IMR-90 (cell line): ENCODE results near the gene TUB. TPM values are rescaled to one million over a fixed set of nuclear protein-coding genes. Genes with fewer than 3 reads are reported as not detected.

Experiments used
- ATAC-seq: fragments of 200-7000 bp; cut with Tn5 transposase; 2 replicates; pipeline ENCODE4 v1.9.1; 2020; ENCODE audit warnings: low read depth, mild to moderate bottlenecking, moderate library complexity
- BruUV-seq: library from RNA; stranded (reverse); fragments of 400-500 nt; replicated peaks from 2 replicates; lab custom pipeline; 2021; lab: Mats Ljungman, UMichigan
- CTCF ChIA-PET: fragments of 300-600 bp; formaldehyde crosslinking; extraction: SDS; loops from one replicate; lab custom pipeline; 2021; ENCODE audit warnings: antibody characterized with exemption; lab: Yijun Ruan, JAX
- POLR2A ChIA-PET: fragments of 300-600 bp; sonication (Branson Sonifier 250); formaldehyde crosslinking; loops from one replicate; lab custom pipeline; 2022; ENCODE audit warnings: antibody characterized with exemption; ENCODE audit not compliant: unreplicated experiment; lab: Charles Lee
- DNase-seq: peaks from one replicate; pipeline ENCODE4 v3.0.0; 2013
- H2AFZ ChIP-seq: replicated peaks from 2 replicates; pipeline ENCODE3; 2013; ENCODE audit warnings: low read length, mild to moderate bottlenecking; ENCODE audit not compliant: poor library complexity
- H2AK5ac ChIP-seq: 2 replicates; pipeline ENCODE4 v1.6.1; 2013; ENCODE audit warnings: low read depth, low read length, inconsistent platforms
- H2AK9ac ChIP-seq: replicated peaks from 2 replicates; pipeline ENCODE3; 2013; ENCODE audit warnings: mild to moderate bottlenecking, low read depth, low read length, moderate library complexity; ENCODE audit not compliant: poor library complexity
- H2BK120ac ChIP-seq: 2 replicates; pipeline ENCODE4 v1.6.1; 2013; ENCODE audit warnings: low read depth, low read length, inconsistent platforms
- H2BK15ac ChIP-seq: 3 replicates; pipeline ENCODE4 v1.6.1; 2013; ENCODE audit warnings: low read depth, low read length, inconsistent platforms
- H2BK20ac ChIP-seq: 2 replicates; pipeline ENCODE4 v1.6.1; 2013; ENCODE audit warnings: low read depth, mild to moderate bottlenecking, inconsistent platforms, low read length, moderate library complexity
- H2BK5ac ChIP-seq: 2 replicates; pipeline ENCODE4 v1.6.1; 2013; ENCODE audit warnings: mild to moderate bottlenecking, low read depth, low read length, inconsistent platforms; ENCODE audit not compliant: poor library complexity, severe bottlenecking
- H3K14ac ChIP-seq: replicated peaks from 2 replicates; pipeline ENCODE4 v1.6.1; 2013; ENCODE audit warnings: low read depth, low read length, inconsistent platforms
- H3K18ac ChIP-seq: 2 replicates; pipeline ENCODE4 v1.6.1; 2013; ENCODE audit warnings: low read depth, low read length, control low read depth
- H3K23ac ChIP-seq: 2 replicates; pipeline ENCODE4 v1.6.1; 2013; ENCODE audit warnings: low read depth, low read length, inconsistent platforms
- H3K27ac ChIP-seq: 2 replicates; pipeline ENCODE4 v1.5.1; 2013; ENCODE audit warnings: mild to moderate bottlenecking, control low read depth, low read length; ENCODE audit not compliant: insufficient read depth
- H3K27me3 ChIP-seq: 2 replicates; pipeline ENCODE4 v1.6.1; 2013; ENCODE audit warnings: low read length; ENCODE audit not compliant: control insufficient read depth, insufficient read depth
- H3K36me3 ChIP-seq: 2 replicates; pipeline ENCODE4 v1.6.1; 2013; ENCODE audit warnings: low read length, mixed read lengths; ENCODE audit not compliant: control insufficient read depth, insufficient read depth
- H3K4ac ChIP-seq: 2 replicates; pipeline ENCODE4 v1.6.1; 2013; ENCODE audit warnings: low read depth, low read length, inconsistent platforms
- H3K4me1 ChIP-seq: 2 replicates; pipeline ENCODE4 v1.6.1; 2013; ENCODE audit warnings: low read length, mixed read lengths; ENCODE audit not compliant: control insufficient read depth, insufficient read depth
- H3K4me2 ChIP-seq: 2 replicates; pipeline ENCODE4 v1.6.1; 2013; ENCODE audit warnings: low read depth, mild to moderate bottlenecking, control low read depth, low read length, moderate library complexity
- H3K4me3 ChIP-seq: 2 replicates; pipeline ENCODE4 v1.5.1; 2013; ENCODE audit warnings: low read depth, mild to moderate bottlenecking, control low read depth, low read length, moderate library complexity; ENCODE audit not compliant: insufficient read depth
- H3K56ac ChIP-seq: 2 replicates; pipeline ENCODE4 v1.6.1; 2013; ENCODE audit warnings: low read length, inconsistent platforms; ENCODE audit not compliant: insufficient read depth; ENCODE audit errors: extremely low read depth
- H3K79me1 ChIP-seq, 2 experiments: 2 replicates each; pipeline ENCODE4 v1.6.1; 2013; ENCODE audit warnings: low read length in 2 of 2, inconsistent platforms in 1 of 2, low read depth in 1 of 2
- H3K9ac ChIP-seq: 2 replicates; pipeline ENCODE4 v1.6.1; 2013; ENCODE audit warnings: low read depth, low read length, control low read depth
- H3K9me1 ChIP-seq: 2 replicates; pipeline ENCODE4 v1.6.1; 2013; ENCODE audit warnings: low read length, inconsistent platforms; ENCODE audit not compliant: insufficient read depth
- H3K9me3 ChIP-seq: 2 replicates; pipeline ENCODE4 v1.6.1; 2013; ENCODE audit warnings: low read length; ENCODE audit not compliant: control insufficient read depth, insufficient read depth
- H4K20me1 ChIP-seq: 2 replicates; pipeline ENCODE4 v1.6.1; 2013; ENCODE audit warnings: low read length, inconsistent platforms; ENCODE audit not compliant: insufficient read depth
- H4K5ac ChIP-seq: 2 replicates; pipeline ENCODE4 v1.6.1; 2013; ENCODE audit warnings: mild to moderate bottlenecking, low read depth, low read length, control low read depth
- H4K8ac ChIP-seq, 2 experiments: 2 replicates each; pipeline ENCODE4 v1.6.1; 2013; ENCODE audit warnings: low read depth in 2 of 2, low read length in 2 of 2, control low read depth in 1 of 2, inconsistent platforms in 1 of 2
- H4K91ac ChIP-seq: 2 replicates; pipeline ENCODE4 v1.6.1; 2013; ENCODE audit warnings: low read depth, low read length, inconsistent platforms; ENCODE audit not compliant: insufficient read depth
- BHLHE40 ChIP-seq: fragments of 150-350 bp; IDR thresholded peaks from 2 replicates; pipeline ENCODE4 v1.6.1; 2016; ENCODE audit warnings: mild to moderate bottlenecking, low read depth, low read length
- CEBPB ChIP-seq: IDR thresholded peaks from 2 replicates; pipeline ENCODE4 v1.6.1; 2012; ENCODE audit warnings: low read depth, low read length, improper control_type of control experiment
- CHD1 ChIP-seq: IDR thresholded peaks from 2 replicates; pipeline ENCODE4 v1.6.1; 2012; ENCODE audit warnings: low read depth, low read length, improper control_type of control experiment
- ELK1 ChIP-seq: fragments of 150-350 bp; IDR thresholded peaks from 2 replicates; pipeline ENCODE4 v1.6.1; 2016; ENCODE audit warnings: low read depth, mild to moderate bottlenecking, low read length, moderate library complexity, borderline replicate concordance
- FOS ChIP-seq: fragments of 150-350 bp; IDR thresholded peaks from 2 replicates; pipeline ENCODE4 v1.6.1; 2016; ENCODE audit warnings: low read depth, low read length
- MAFK ChIP-seq: IDR thresholded peaks from 2 replicates; pipeline ENCODE4 v1.6.1; 2012; ENCODE audit warnings: low read depth, low read length, improper control_type of control experiment
- MAZ ChIP-seq: IDR thresholded peaks from 2 replicates; pipeline ENCODE4 v1.6.1; 2012; ENCODE audit warnings: low read depth, mild to moderate bottlenecking, low read length, improper control_type of control experiment, moderate library complexity, borderline replicate concordance
- MXI1 ChIP-seq: IDR thresholded peaks from 2 replicates; pipeline ENCODE4 v1.6.1; 2012; ENCODE audit warnings: low read depth, mild to moderate bottlenecking, low read length, moderate library complexity, borderline replicate concordance
- NFE2L2 ChIP-seq: fragments of 150-350 bp; IDR thresholded peaks from 2 replicates; pipeline ENCODE4 v1.6.1; 2016; ENCODE audit warnings: low read depth, mild to moderate bottlenecking, low read length
- POLR2A ChIP-seq: IDR thresholded peaks from 2 replicates; pipeline ENCODE4 v1.6.1; 2012; ENCODE audit warnings: mild to moderate bottlenecking, low read depth, low read length
- RAD21 ChIP-seq: IDR thresholded peaks from 2 replicates; pipeline ENCODE4 v1.6.1; 2012; ENCODE audit warnings: low read length, improper control_type of control experiment
- RCOR1 ChIP-seq: IDR thresholded peaks from 2 replicates; pipeline ENCODE4 v1.6.1; 2012; ENCODE audit warnings: mild to moderate bottlenecking, low read length, improper control_type of control experiment; ENCODE audit not compliant: insufficient replicate concordance
- RFX5 ChIP-seq: IDR thresholded peaks from 2 replicates; pipeline ENCODE4 v1.8.0; 2012; ENCODE audit warnings: low read depth, mild to moderate bottlenecking, low read length, moderate library complexity
- SMC3 ChIP-seq: fragments of 150-350 bp; IDR thresholded peaks from 2 replicates; pipeline ENCODE4 v1.6.1; 2016; ENCODE audit warnings: low read depth, mild to moderate bottlenecking, antibody characterized with exemption, low read length, moderate library complexity
- WGBS, 2 experiments: methylation state at CpG; one replicate each; pipeline versions ENCODE4 v1.1.5 to v1.1.7; 2013; ENCODE audit warnings: missing lambda C conversion rate in 2 of 2; ENCODE audit not compliant: insufficient read length in 1 of 2; ENCODE audit errors: extremely low coverage in 2 of 2; 5-methylcytosine and 5-hydroxymethylcytosine counted together
- dilution Hi-C: fragments of 300-500 bp; cut with HindIII; formaldehyde crosslinking; loops from one replicate; pipeline ENCODE4 v1.14.3; 2018; ENCODE audit warnings: low sequenced_read_pairs; ENCODE audit not compliant: unreplicated experiment
- in situ Hi-C: fragments of 300-500 bp; cut with MboI; formaldehyde crosslinking; loops from 3 replicates; pipeline ENCODE4 v1.14.3; 2019; ENCODE audit warnings: low sequenced_read_pairs, inconsistent platforms, mixed read lengths
- intact Hi-C: fragments of 100-400 bp; cut with micrococcal nuclease; formaldehyde crosslinking; loops from 2 replicates; pipeline ENCODE4 v1.10.0; 2022
- polyA plus RNA-seq, 3 experiments: library from polyadenylated mRNA; depleted of rRNA; stranded (reverse); fragments of >200 nt; gene quantifications; 2 replicates each; pipeline ENCODE4 v1.2.3, GENCODE V29; 2012; ENCODE audit warnings: low replicate concordance in 1 of 3
- total RNA-seq: library from RNA; depleted of rRNA; stranded (reverse); fragments of >200 nt; gene quantifications from 2 replicates; pipeline ENCODE4 v1.2.3, GENCODE V29; 2012
- TF ChIP-seq, protein P1 (sequence below): fragments of 150-350 bp; IDR thresholded peaks from 2 replicates; pipeline ENCODE4 v1.6.1; 2017; ENCODE audit warnings: mild to moderate bottlenecking, antibody characterized with exemption, low read length, low read depth
- TF ChIP-seq, protein P2 (sequence below): conservative IDR thresholded peaks from 2 replicates; pipeline ENCODE4 v1.5.1; 2012; ENCODE audit warnings: mild to moderate bottlenecking, low read depth, low read length, improper control_type of control experiment

Gene TUB
- total and polyA plus RNA-seq, 2 of the 4 experiments (the other 2 are of a cell fraction): 11.8 to 12.9 TPM

- H4K91ac ChIP-seq: no peak overlapping the region
- ChIA-PET POLR2A (no interaction called here), CTCF (no interaction called here)
- H2BK15ac ChIP-seq: no peak overlapping the region
- no peak overlapping the region for H3K56ac ChIP-seq
- no peak overlapping the region for H2AK5ac ChIP-seq
- no peak overlapping the region for H3K14ac ChIP-seq
- BruUV-seq: no TSS peak
- ATAC-seq: no peak
- no peak overlapping the region for H3K9ac ChIP-seq
- H3K4me2 ChIP-seq: no peak overlapping the region
- in situ Hi-C loops (no loop called here), intact Hi-C loops (no loop called here), dilution Hi-C loops (no loop called here)
- no peak overlapping the region for H2AFZ ChIP-seq
- H3K36me3 ChIP-seq: no peaks in the 10 kb centered on the region
- H4K20me1 ChIP-seq: no peaks in the 10 kb centered on the region
- H2BK120ac ChIP-seq: no peak overlapping the region
- H3K9me1 ChIP-seq: no peaks in the 10 kb centered on the region
- no peak overlapping the region for H3K18ac ChIP-seq
- H3K4ac ChIP-seq: no peak overlapping the region
- no peak overlapping the region for H3K23ac ChIP-seq
- H3K27ac ChIP-seq: no peak overlapping the region
- H2BK5ac ChIP-seq: no peak overlapping the region
- H3K79me1 ChIP-seq: no peaks in the 10 kb centered on the region
- H3K4me1 ChIP-seq: no peaks in the 10 kb centered on the region
- H2BK20ac ChIP-seq: no peak overlapping the region
- TF ChIP-seq MAFK (no peak), SMC3 (no peak), NFE2L2 (no peak), RCOR1 (no peak), RFX5 (no peak), POLR2A (no peak), CEBPB (no peak), BHLHE40 (no peak), CHD1 (no peak), MXI1 (no peak), FOS (no peak), MAZ (no peak), RAD21 (no peak), ELK1 (no peak)
- TF ChIP-seq, protein P1, sequence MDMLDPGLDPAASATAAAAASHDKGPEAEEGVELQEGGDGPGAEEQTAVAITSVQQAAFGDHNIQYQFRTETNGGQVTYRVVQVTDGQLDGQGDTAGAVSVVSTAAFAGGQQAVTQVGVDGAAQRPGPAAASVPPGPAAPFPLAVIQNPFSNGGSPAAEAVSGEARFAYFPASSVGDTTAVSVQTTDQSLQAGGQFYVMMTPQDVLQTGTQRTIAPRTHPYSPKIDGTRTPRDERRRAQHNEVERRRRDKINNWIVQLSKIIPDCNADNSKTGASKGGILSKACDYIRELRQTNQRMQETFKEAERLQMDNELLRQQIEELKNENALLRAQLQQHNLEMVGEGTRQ: no peak
- TF ChIP-seq, protein P2, sequence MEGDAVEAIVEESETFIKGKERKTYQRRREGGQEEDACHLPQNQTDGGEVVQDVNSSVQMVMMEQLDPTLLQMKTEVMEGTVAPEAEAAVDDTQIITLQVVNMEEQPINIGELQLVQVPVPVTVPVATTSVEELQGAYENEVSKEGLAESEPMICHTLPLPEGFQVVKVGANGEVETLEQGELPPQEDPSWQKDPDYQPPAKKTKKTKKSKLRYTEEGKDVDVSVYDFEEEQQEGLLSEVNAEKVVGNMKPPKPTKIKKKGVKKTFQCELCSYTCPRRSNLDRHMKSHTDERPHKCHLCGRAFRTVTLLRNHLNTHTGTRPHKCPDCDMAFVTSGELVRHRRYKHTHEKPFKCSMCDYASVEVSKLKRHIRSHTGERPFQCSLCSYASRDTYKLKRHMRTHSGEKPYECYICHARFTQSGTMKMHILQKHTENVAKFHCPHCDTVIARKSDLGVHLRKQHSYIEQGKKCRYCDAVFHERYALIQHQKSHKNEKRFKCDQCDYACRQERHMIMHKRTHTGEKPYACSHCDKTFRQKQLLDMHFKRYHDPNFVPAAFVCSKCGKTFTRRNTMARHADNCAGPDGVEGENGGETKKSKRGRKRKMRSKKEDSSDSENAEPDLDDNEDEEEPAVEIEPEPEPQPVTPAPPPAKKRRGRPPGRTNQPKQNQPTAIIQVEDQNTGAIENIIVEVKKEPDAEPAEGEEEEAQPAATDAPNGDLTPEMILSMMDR: no peak
- no peak overlapping the region for H4K5ac ChIP-seq
- no peak overlapping the region for H4K8ac ChIP-seq
- H3K4me3 ChIP-seq: no peak overlapping the region
- DNase-seq: no peak
- peaks cover 6% of the 10 kb centered on the region; the same call in 1 of the 2 replicates for H3K27me3 ChIP-seq
- H3K9me3 ChIP-seq: no peaks in the 10 kb centered on the region
- no CpG with 5 or more reads among the region's 4 CpGs for WGBS, 2 experiments
- H2AK9ac ChIP-seq: no peak overlapping the region
These were observed 40.6 kb upstream of the TUB start for GRCh38 chr11:8040261-8040920.
